HG03135 (cell line): ENCODE data around the gene RP9.

Experiments
- ATAC-seq: cut with Tn5 transposase; IDR thresholded peaks from one replicate; pipeline ENCODE4 v1.9.1; 2021; ENCODE audit warnings: mild to moderate bottlenecking, moderate library complexity; ENCODE audit not compliant: unreplicated experiment

RP9 gene

GRCh38 chr7:33066771-33067170 lies 42.4 kb downstream of the RP9 start:
- ATAC-seq = no peak

GRCh38 chr7:33065981-33066380 lies 43.2 kb downstream of the RP9 start:
- no peak for ATAC-seq

GRCh38 chr7:33062782-33063443 lies 46.3 kb downstream of the RP9 start:
- peak; percentile 96 for ATAC-seq

DNA sequence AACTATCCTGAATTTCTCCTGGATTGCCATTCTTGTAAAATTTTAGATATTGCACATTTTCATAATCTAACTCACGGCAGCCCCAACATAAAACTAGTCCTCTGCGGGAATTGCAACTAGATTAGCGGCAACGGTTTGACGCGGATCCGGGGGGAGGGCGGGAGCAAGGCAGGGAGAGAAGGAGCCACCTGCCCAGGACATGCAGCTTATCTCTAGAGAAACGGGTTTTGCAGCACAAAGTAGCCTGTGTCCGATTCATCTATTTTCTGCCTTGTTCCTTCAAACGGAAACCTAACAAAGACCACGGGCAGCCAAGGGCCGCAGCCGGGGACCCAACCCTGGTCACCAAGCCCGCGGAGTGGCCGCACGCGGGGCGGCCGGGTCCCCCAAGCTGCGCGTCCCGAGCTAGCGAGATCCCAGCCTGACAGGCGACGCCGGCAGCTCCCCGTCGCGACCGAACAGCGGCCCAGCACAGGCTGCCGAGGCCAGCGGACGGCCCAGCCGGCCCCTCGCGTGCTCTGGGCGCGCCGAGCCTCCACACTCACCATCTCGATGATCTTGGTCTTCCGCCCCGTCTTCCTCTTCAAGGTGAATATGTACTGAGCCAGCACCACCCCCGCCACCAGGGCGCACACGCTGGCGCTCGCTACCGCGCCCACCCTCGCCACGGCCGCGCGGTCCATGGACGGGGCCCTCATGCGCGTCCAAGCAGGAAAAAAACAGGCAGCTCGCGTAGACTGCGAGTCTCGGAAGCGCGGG lies 47.0 kb downstream of the RP9 start, which contains the start of gene NT5C3A:
TSS of gene NT5C3A (minus strand) at position 754 of the 759 bp plus-strand sequence. CDS start at position 683, 71 bp downstream.
- ATAC-seq = peak; percentile 49

DNA sequence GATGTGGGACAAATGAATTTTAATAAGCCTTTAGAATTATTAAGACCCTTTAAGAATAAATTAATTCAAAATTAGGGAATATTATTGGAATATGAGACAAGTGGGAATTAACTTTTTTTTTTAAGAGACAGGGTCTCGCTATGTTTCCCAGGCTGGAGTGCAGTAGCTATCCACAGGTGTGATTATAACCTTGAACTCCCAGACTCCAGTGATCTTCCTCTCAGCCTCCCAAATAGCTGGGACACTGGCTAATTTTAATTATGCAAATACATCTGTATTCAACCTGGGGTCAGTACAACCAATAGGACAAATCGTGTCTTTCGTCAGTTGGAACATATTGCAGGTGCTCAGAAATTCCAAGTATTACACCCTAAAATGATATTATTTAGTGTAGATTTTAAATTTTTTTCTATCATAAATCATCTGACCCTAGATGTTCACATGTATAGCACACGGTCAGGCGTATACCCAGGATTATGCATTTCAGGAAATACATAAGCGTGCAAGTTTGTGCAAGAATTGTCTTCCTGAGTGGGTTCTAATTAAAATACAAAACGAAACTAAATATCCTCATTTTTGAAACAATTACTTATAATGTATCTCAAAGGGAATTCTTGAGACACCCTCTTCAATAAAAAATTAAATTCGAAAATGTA lies 47.8 kb downstream of the RP9 start:
- no peak for ATAC-seq

- no peak for ATAC-seq
Measured at GRCh38 chr7:33059635-33060034, 49.6 kb downstream of the RP9 start.

DNA sequence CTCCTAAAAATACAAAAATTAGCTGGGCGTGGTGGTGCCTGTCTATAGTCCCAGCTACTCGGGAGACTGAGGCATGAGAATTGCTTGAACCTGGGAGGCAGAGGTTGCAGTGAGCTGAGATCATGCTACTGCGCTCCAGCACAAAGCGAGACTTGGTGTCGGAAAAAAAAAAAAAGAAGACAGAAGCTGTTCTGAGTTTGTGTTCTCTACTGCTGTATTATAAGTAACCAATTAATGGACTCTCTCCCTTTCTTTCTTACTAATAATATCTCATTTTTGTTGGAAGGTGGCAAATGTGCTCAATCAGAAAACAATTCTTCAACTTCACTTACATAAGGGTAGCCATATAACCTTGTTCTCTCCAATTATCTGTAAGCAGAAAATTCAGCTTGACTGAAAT lies 54.0 kb downstream of the RP9 start:
- ATAC-seq = no peak

DNA sequence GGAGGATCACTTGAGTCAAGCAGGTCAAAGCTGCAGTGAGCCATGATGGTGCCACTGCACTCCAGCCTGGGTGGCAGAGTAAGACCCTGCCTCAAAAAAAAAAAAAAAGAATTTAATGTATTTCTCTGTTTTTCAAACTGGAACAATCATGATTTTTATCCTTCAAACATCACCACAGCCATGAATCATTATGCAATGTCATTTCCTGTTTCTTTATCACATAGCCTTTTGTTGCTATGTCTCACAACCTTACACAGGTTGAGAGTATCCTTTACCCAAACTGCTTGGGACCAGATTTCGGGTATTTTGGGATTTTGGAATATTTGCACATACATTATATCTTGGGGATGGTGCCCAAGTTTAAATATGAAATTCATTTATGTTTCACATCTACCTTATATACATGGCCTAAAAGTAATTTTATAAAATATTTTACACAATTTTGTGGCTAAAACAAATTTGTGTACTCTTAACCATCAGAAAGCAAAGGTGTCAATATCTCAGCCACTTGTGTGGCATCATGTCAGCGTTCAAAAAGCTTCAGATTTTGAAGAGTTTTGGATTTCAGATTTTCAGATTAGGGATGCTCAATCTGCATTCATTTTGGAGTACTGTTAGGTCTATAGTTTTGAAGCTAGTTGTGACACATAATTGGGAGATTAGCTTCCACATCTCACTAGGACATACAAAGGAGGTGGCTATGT lies 54.8 kb downstream of the RP9 start:
- ATAC-seq = no peak

- ATAC-seq = no peak
Measured at GRCh38 chr7:33053721-33054120, 55.5 kb downstream of the RP9 start.

- peak; percentile 53 for ATAC-seq
Measured at GRCh38 chr7:33050535-33051318, 58.5 kb downstream of the RP9 start.

DNA sequence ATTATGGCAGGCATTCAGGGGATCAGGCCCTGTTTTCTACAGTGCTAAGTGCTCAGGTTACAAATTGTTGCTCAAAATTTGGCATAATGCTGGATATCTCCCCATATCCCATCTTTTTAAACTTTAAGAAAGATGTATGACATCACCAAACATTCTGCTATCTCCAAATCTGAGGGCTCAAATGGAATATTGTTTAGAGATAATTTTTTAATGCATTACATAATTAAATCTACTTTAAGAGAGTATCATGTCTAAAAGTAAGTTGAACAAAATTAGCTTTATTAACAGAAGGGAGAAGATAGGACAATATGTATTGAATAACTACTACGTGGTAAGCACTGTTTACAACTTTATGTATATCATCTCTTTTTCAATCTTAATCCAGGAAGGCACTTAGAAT lies 60.5 kb downstream of the RP9 start:
- ATAC-seq = no peak

GRCh38 chr7:33048257-33048656 lies 60.9 kb downstream of the RP9 start:
- no peak for ATAC-seq

- no peak for ATAC-seq
Measured at GRCh38 chr7:33044986-33045385, 64.2 kb downstream of the RP9 start.
